Endothelial cell of umbilical vein (primary cell): Measurements from ENCODE around the gene TNFRSF19. TPM values are rescaled to one million over a fixed set of nuclear protein-coding genes. Genes with fewer than 3 reads are reported as not detected.

Source experiments
- BruUV-seq: library from RNA; stranded (reverse); fragments of 400-500 nt; replicated peaks from 2 replicates; lab custom pipeline; 2021; lab: Mats Ljungman, UMichigan
- CTCF ChIA-PET: fragments of 300-600, 350-600 bp; sonication (Branson Sonifier 250); formaldehyde crosslinking; loops from one replicate; lab custom pipeline; 2021; ENCODE audit warnings: antibody characterized with exemption, inconsistent platforms; lab: Charles Lee
- POLR2A ChIA-PET: fragments of 300-600, 350-600 bp; sonication (Branson Sonifier 250); formaldehyde crosslinking; loops from one replicate; lab custom pipeline; 2021; ENCODE audit warnings: antibody characterized with exemption, inconsistent platforms; lab: Charles Lee
- DNase-seq: peaks from one replicate; pipeline ENCODE4 v3.0.0-alpha.2; 2011; ENCODE audit warnings: low read depth, low spot score
- FAIRE-seq: peaks from 2 replicates; lab custom pipeline; 2011; peaks lifted over from hg19 to GRCh38; lab: Jason Lieb, UNC
- H2AFZ ChIP-seq: 2 replicates; pipeline ENCODE4 v1.6.0; 2012; ENCODE audit warnings: low read depth, low read length, control low read depth, inconsistent platforms
- H3K27ac ChIP-seq: 2 replicates; pipeline ENCODE4 v1.5.1; 2011; ENCODE audit warnings: low read depth, mild to moderate bottlenecking, control low read depth, low read length, moderate library complexity; ENCODE audit not compliant: insufficient read depth
- H3K27me3 ChIP-seq, 2 experiments: 2 replicates each; pipeline versions ENCODE4 v1.6.0 to v1.6.1; 2011; ENCODE audit warnings: low read length in 2 of 2, mixed read lengths in 1 of 2; ENCODE audit not compliant: control insufficient read depth in 2 of 2, insufficient read depth in 2 of 2
- H3K36me3 ChIP-seq, 2 experiments: 2 replicates in 1 of 2; 3 replicates in 1 of 2; pipeline ENCODE4 v1.5.1; 2011; ENCODE audit warnings: low read length in 2 of 2, mild to moderate bottlenecking in 1 of 2, moderate library complexity in 1 of 2; ENCODE audit not compliant: control insufficient read depth in 2 of 2, insufficient read depth in 2 of 2; ENCODE audit errors: extremely low read depth in 1 of 2
- H3K4me1 ChIP-seq: 3 replicates; pipeline ENCODE4 v1.5.1; 2011; ENCODE audit warnings: mild to moderate bottlenecking, low read length; ENCODE audit not compliant: control insufficient read depth, insufficient read depth; ENCODE audit errors: extremely low read depth
- H3K4me2 ChIP-seq: 2 replicates; pipeline ENCODE4 v1.6.1; 2011; ENCODE audit warnings: low read length, control low read depth, mixed read lengths; ENCODE audit not compliant: insufficient read depth
- H3K4me3 ChIP-seq, 3 experiments: fragments of 200-600 bp in 1 of 3; sonication (generic), shearing (Covaris generic) in 1 of 3; replicated peaks in 1 of 3; 2 replicates each; pipeline ENCODE4 v1.5.1; 2011 to 2016; ENCODE audit warnings: control low read depth in 3 of 3, low read length in 3 of 3, mild to moderate bottlenecking in 2 of 3, inconsistent platforms in 1 of 3, low read depth in 1 of 3, moderate library complexity in 1 of 3; ENCODE audit not compliant: insufficient read depth in 1 of 3
- H3K79me2 ChIP-seq: 2 replicates; pipeline ENCODE4 v1.6.0; 2012; ENCODE audit warnings: low read length, inconsistent platforms; ENCODE audit not compliant: control insufficient read depth, insufficient read depth
- H3K9ac ChIP-seq: replicated peaks from 2 replicates; pipeline ENCODE3; 2011; ENCODE audit warnings: low read length, control low read depth; ENCODE audit not compliant: insufficient read depth; ENCODE audit errors: extremely low read depth
- H3K9me1 ChIP-seq: replicated peaks from 3 replicates; pipeline ENCODE4 v1.6.0; 2011; ENCODE audit warnings: mild to moderate bottlenecking, low read length; ENCODE audit not compliant: control insufficient read depth, insufficient read depth; ENCODE audit errors: extremely low read depth
- H3K9me3 ChIP-seq: replicated peaks from 2 replicates; pipeline ENCODE4 v1.5.1; 2012; ENCODE audit warnings: low read length, inconsistent platforms; ENCODE audit not compliant: control insufficient read depth, insufficient read depth
- H4K20me1 ChIP-seq: replicated peaks from 2 replicates; pipeline ENCODE3; 2011; ENCODE audit warnings: mild to moderate bottlenecking, low read length; ENCODE audit not compliant: control insufficient read depth, insufficient read depth; ENCODE audit errors: extremely low read depth
- CTCF ChIP-seq, 2 donors: IDR thresholded peaks; 1 replicate in 1 of 2; 2 replicates in 1 of 2; pipeline ENCODE4 v1.5.1; 2011; ENCODE audit warnings: low read length in 2 of 2, mild to moderate bottlenecking in 2 of 2, moderate library complexity in 2 of 2, control low read depth in 1 of 2, inconsistent platforms in 1 of 2, low read depth in 1 of 2; ENCODE audit not compliant: insufficient read depth in 1 of 2; ENCODE audit errors: extremely low read depth in 1 of 2
- EZH2 ChIP-seq: IDR thresholded peaks from 2 replicates; pipeline ENCODE4 v1.6.1; 2012; ENCODE audit warnings: borderline replicate concordance, low read depth, mild to moderate bottlenecking, moderate library complexity, low read length, inconsistent platforms; ENCODE audit not compliant: severe bottlenecking
- FOS ChIP-seq: IDR thresholded peaks from 2 replicates; pipeline ENCODE4 v1.6.1; 2011; ENCODE audit warnings: mild to moderate bottlenecking, low read length, moderate library complexity, borderline replicate concordance; ENCODE audit not compliant: insufficient read depth
- GATA2 ChIP-seq: IDR thresholded peaks from 2 replicates; pipeline ENCODE4 v1.7.0; 2011; ENCODE audit warnings: low read depth, mild to moderate bottlenecking, moderate library complexity, mixed read lengths, low read length; ENCODE audit not compliant: insufficient read length, insufficient read depth
- JUN ChIP-seq: IDR thresholded peaks from 2 replicates; pipeline ENCODE4 v1.6.1; 2011; ENCODE audit warnings: borderline replicate concordance, low read depth; ENCODE audit not compliant: insufficient read length, insufficient read depth
- MAX ChIP-seq: IDR thresholded peaks from 2 replicates; pipeline ENCODE4 v1.6.1; 2011; ENCODE audit not compliant: insufficient read depth, insufficient read length
- MYC ChIP-seq: IDR thresholded peaks from one replicate; pipeline ENCODE4 v1.6.1; 2011; ENCODE audit warnings: mild to moderate bottlenecking, low read depth, low read length
- POLR2A ChIP-seq: IDR thresholded peaks from 2 replicates; pipeline ENCODE4 v1.6.1; 2012; ENCODE audit warnings: low read depth, mild to moderate bottlenecking, control low read depth, low read length
- POLR2AphosphoS5 ChIP-seq: IDR thresholded peaks from 2 replicates; pipeline ENCODE4 v1.6.1; 2012; ENCODE audit warnings: low read depth, mild to moderate bottlenecking, control low read depth, low read length, moderate library complexity; ENCODE audit not compliant: insufficient read depth
- dilution Hi-C: fragments of 300-500 bp; cut with MboI; formaldehyde crosslinking; loops from one replicate; pipeline ENCODE4 v1.15.0; 2019; ENCODE audit warnings: low sequenced_read_pairs; ENCODE audit not compliant: extremely low pct_ligation_motif_present
- intact Hi-C: fragments of 100-400 bp; cut with micrococcal nuclease; formaldehyde crosslinking; loops from one replicate; pipeline ENCODE4 v1.10.0; 2022
- polyA plus RNA-seq, 4 experiments: library from polyadenylated mRNA; depleted of rRNA in 3 of 4; stranded (reverse) in 3 of 4; unstranded in 1 of 4; fragments of >200 nt; gene quantifications; 2 replicates each; pipeline versions ENCODE4 v1.2.1 to v1.2.3, GENCODE V29; 2011 to 2012; ENCODE audit warnings: missing spikeins in 1 of 4
- total RNA-seq: library from RNA; stranded (reverse); gene quantifications from 2 replicates; pipeline ENCODE4 v1.2.3, GENCODE V29; 2021

Gene TNFRSF19
- total and polyA plus RNA-seq, 2 donors (not counting 3 experiments of a cell fraction or from before 2014, with no cell fraction given), result 0.23 to 0.29 TPM

DNA sequence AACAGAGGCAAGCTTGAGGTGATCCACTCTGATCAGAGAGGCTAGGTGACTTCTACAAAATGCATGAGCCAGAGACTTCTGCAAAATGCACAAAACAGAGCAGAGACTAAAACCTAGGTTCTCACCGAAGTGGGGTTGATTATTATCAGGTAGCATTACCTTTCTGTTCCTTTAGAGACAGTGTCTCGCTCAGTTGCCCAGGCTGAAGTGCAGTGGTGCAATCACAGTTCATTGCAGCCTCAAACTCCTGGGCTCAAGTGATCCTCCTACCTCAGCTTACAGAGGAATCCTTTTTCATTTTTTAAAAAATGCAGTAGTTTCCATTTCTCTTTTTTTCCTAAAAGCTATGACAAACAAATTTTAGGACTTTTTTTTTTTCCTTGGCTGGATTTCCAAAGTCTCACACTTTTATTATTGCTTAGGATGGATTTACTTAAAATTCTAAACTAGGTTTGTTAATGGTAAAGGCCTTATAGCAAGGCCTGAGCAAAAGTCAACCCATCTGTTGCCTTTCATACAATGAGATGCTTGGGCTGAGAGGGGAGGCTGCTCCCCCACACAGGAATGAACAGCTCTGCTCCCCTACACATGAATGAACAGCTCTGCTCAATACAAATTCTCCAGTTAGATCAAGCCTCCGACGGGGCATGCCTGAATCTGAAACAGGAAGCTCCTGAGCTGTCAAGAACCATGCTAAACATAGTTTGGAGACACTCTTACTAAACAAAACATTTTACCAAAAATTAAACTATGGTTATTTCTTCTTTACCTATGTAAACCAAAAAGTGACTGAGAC, 18.8 kb upstream of the TNFRSF19 start:
- POLR2A ChIA-PET, result no interaction called here
- DNase-seq, result no peak
- Histone ChIP-seq H4K20me1 (no peaks in the 10 kb centered on the region), H3K9me1 (no peaks in the 10 kb centered on the region), H2AFZ (no peak overlapping the region), H3K36me3 (no peaks in the 10 kb centered on the region), H3K79me2 (no peaks in the 10 kb centered on the region), H3K9me3 (no peaks in the 10 kb centered on the region), H3K9ac (no peak overlapping the region), H3K27ac (no peak overlapping the region), H3K4me1 (no peaks in the 10 kb centered on the region), H3K4me2 (no peak overlapping the region), H3K27me3 (peaks cover 18 to 25% of the 10 kb centered on the region in 2 experiments), H3K4me3 (no peak overlapping the region)
- no peak for FAIRE-seq
- BruUV-seq, result no TSS peak
- dilution Hi-C loops (no loop called here), intact Hi-C loops (no loop called here)
- CTCF ChIA-PET, result no interaction called here
- no peak for TF ChIP-seq FOS
- TF ChIP-seq MAX, result no peak
- no peak for TF ChIP-seq EZH2
- TF ChIP-seq MYC, result no peak
- TF ChIP-seq POLR2AphosphoS5, result no peak

DNA sequence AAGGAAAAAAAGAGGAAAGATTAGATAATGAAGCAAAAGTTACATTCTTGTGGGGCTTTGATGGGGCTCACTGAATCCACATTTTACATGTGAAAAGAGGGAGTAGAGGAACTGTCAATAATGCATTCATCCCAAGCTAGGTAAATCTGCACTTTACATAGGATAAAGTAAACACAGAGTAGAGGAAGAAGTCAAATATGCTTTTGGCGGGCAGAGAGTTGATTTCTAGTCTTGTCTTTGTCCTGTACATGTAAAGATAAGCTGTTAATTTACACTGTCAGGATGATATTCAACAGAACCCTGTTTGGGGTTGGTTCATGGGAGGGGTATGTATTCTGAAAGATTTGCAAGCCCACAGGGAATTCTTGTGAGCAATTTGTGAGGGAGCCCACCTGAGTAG, 18.0 kb upstream of the TNFRSF19 start:
- Histone ChIP-seq H3K27me3 (peaks cover 15 to 25% of the 10 kb centered on the region in 2 experiments), H3K4me3 (no peak overlapping the region), H3K9me1 (no peaks in the 10 kb centered on the region), H3K9ac (no peak overlapping the region), H3K36me3 (no peaks in the 10 kb centered on the region), H3K79me2 (no peaks in the 10 kb centered on the region), H4K20me1 (no peaks in the 10 kb centered on the region), H3K4me1 (no peaks in the 10 kb centered on the region), H3K27ac (no peak overlapping the region), H3K9me3 (no peaks in the 10 kb centered on the region), H3K4me2 (no peak overlapping the region), H2AFZ (no peak overlapping the region)
- no peak for DNase-seq
- ChIA-PET POLR2A (no interaction called here), CTCF (interaction anchor here (1.1 kb wide), 1 partner anchor 9 kb away, joined by 3 read pairs; no protein-coding TSS in a partner anchor)
- BruUV-seq, result no TSS peak
- TF ChIP-seq POLR2AphosphoS5 (no peak), POLR2A (no peak), MYC (no peak), MAX (no peak), EZH2 (no peak), GATA2 (no peak), JUN (no peak), FOS (no peak), CTCF (IDR thresholded peaks at IDR 0.05; ENCODE audit: extremely low read depth in 1 of 2, insufficient read depth in 1 of 2, low read depth in 1 of 2, low read length in 2 of 2) (no peak)
- FAIRE-seq, result no peak
- intact Hi-C loops (no loop called here), dilution Hi-C loops (no loop called here)
